ENCODE results near the gene TNFSF11. TPM values are rescaled to one million over a fixed set of nuclear protein-coding genes. Genes with fewer than 3 reads are reported as not detected.

The TNFSF11 gene
- total and polyA plus RNA-seq, 2 donors from 2014 or later: 0.22 TPM; not detected in 1

GRCh38 chr13:42597505-42597904, 23.6 kb downstream of the TNFSF11 start:
- no peaks in the 10 kb centered on the region for H3K36me3 ChIP-seq (ENCODE audit: control insufficient read depth in 2 of 3, insufficient read depth in 3 of 3, low read length in 3 of 3)
- H3K9me3 ChIP-seq (ENCODE audit: control insufficient read depth in 2 of 3, insufficient read depth in 1 of 3, low read length in 3 of 3): no peaks in the 10 kb centered on the region
- no peak overlapping the region for H3K9ac ChIP-seq (ENCODE audit: low read length in 3 of 3)
- FAIRE-seq: no peak
- DNase-seq: no peak
- no peaks in the 10 kb centered on the region for H3K27me3 ChIP-seq (ENCODE audit: control insufficient read depth, insufficient read depth, low read length)
- TF ChIP-seq CTCF (IDR thresholded peaks at IDR 0.05; ENCODE audit: borderline replicate concordance, extremely low read depth, insufficient read depth): no peak
- no peak overlapping the region for H3K27ac ChIP-seq (ENCODE audit: low read depth in 2 of 2, low read length in 2 of 2)
- no peaks in the 10 kb centered on the region for H3K4me1 ChIP-seq (ENCODE audit: control insufficient read depth in 2 of 3, insufficient read depth in 2 of 3, low read depth in 1 of 3, low read length in 3 of 3)
- H3K4me3 ChIP-seq (ENCODE audit: low read length in 3 of 3): no peak overlapping the region
- intact Hi-C loops (cut with DNase I): no loop called here

GRCh38 chr13:42600943-42601342, 27.0 kb downstream of the TNFSF11 start:
- no peaks in the 10 kb centered on the region for H3K4me1 ChIP-seq (ENCODE audit: control insufficient read depth in 2 of 3, insufficient read depth in 2 of 3, low read depth in 1 of 3, low read length in 3 of 3)
- no peak for FAIRE-seq
- H3K36me3 ChIP-seq (ENCODE audit: control insufficient read depth in 2 of 3, insufficient read depth in 3 of 3, low read length in 3 of 3): no peaks in the 10 kb centered on the region
- TF ChIP-seq CTCF (IDR thresholded peaks at IDR 0.05; ENCODE audit: borderline replicate concordance, extremely low read depth, insufficient read depth): no peak
- intact Hi-C loops (cut with DNase I): no loop called here
- no peak overlapping the region for H3K4me3 ChIP-seq (ENCODE audit: low read length in 3 of 3)
- H3K27me3 ChIP-seq (ENCODE audit: control insufficient read depth, insufficient read depth, low read length): no peaks in the 10 kb centered on the region
- H3K9me3 ChIP-seq (ENCODE audit: control insufficient read depth in 2 of 3, insufficient read depth in 1 of 3, low read length in 3 of 3): no peaks in the 10 kb centered on the region
- DNase-seq: no peak
- no peak overlapping the region for H3K9ac ChIP-seq (ENCODE audit: low read length in 3 of 3)
- H3K27ac ChIP-seq (ENCODE audit: low read depth in 2 of 2, low read length in 2 of 2): no peak overlapping the region

GRCh38 chr13:42602906-42603305, 29.0 kb downstream of the TNFSF11 start:
- no peak overlapping the region for H3K4me3 ChIP-seq (ENCODE audit: low read length in 3 of 3)
- H3K9me3 ChIP-seq (ENCODE audit: control insufficient read depth in 2 of 3, insufficient read depth in 1 of 3, low read length in 3 of 3): no peaks in the 10 kb centered on the region
- H3K4me1 ChIP-seq (ENCODE audit: control insufficient read depth in 2 of 3, insufficient read depth in 2 of 3, low read depth in 1 of 3, low read length in 3 of 3): no peaks in the 10 kb centered on the region
- H3K27ac ChIP-seq (ENCODE audit: low read depth in 2 of 2, low read length in 2 of 2): no peak overlapping the region
- no peaks in the 10 kb centered on the region for H3K36me3 ChIP-seq (ENCODE audit: control insufficient read depth in 2 of 3, insufficient read depth in 3 of 3, low read length in 3 of 3)
- intact Hi-C loops (cut with DNase I): no loop called here
- no peak for TF ChIP-seq CTCF (IDR thresholded peaks at IDR 0.05; ENCODE audit: borderline replicate concordance, extremely low read depth, insufficient read depth)
- no peaks in the 10 kb centered on the region for H3K27me3 ChIP-seq (ENCODE audit: control insufficient read depth, insufficient read depth, low read length)
- FAIRE-seq: no peak
- H3K9ac ChIP-seq (ENCODE audit: low read length in 3 of 3): no peak overlapping the region
- DNase-seq: peak in 1 of 5 donors; percentile 47

- FAIRE-seq (no peak), DNase-seq (no peak)
- no peaks in the 10 kb centered on the region for H3K36me3 ChIP-seq (ENCODE audit: control insufficient read depth in 2 of 3, insufficient read depth in 3 of 3, low read length in 3 of 3)
- no peaks in the 10 kb centered on the region for H3K4me1 ChIP-seq (ENCODE audit: control insufficient read depth in 2 of 3, insufficient read depth in 2 of 3, low read depth in 1 of 3, low read length in 3 of 3)
- intact Hi-C loops (cut with DNase I): no loop called here
- no peak overlapping the region for H3K27ac ChIP-seq (ENCODE audit: low read depth in 2 of 2, low read length in 2 of 2)
- no peaks in the 10 kb centered on the region for H3K27me3 ChIP-seq (ENCODE audit: control insufficient read depth, insufficient read depth, low read length)
- H3K4me3 ChIP-seq (ENCODE audit: low read length in 3 of 3): no peak overlapping the region
- no peaks in the 10 kb centered on the region for H3K9me3 ChIP-seq (ENCODE audit: control insufficient read depth in 2 of 3, insufficient read depth in 1 of 3, low read length in 3 of 3)
- TF ChIP-seq CTCF (IDR thresholded peaks at IDR 0.05; ENCODE audit: borderline replicate concordance, extremely low read depth, insufficient read depth): no peak
- no peak overlapping the region for H3K9ac ChIP-seq (ENCODE audit: low read length in 3 of 3)
These were observed 29.6 kb downstream of the TNFSF11 start for GRCh38 chr13:42603571-42603970.

All from kidney (tissue), 14 donors.